Fibroblast of skin of scalp (primary cell): ENCODE measurements around the gene TTYH3.

Experiments used
- DNase-seq: peaks from one replicate; pipeline ENCODE4 v3.0.0-alpha.2; 2013

TTYH3 gene

GRCh38 chr7:2649139-2649838 lies 17.5 kb downstream of the TTYH3 start:
- DNase-seq, result no peak

GRCh38 chr7:2649991-2650390 lies 18.2 kb downstream of the TTYH3 start:
- no peak for DNase-seq

GRCh38 chr7:2650451-2650850 lies 18.7 kb downstream of the TTYH3 start:
- no peak for DNase-seq

- DNase-seq, result no peak
Observed at GRCh38 chr7:2651336-2651735, 19.6 kb downstream of the TTYH3 start.

- DNase-seq, result no peak
Observed at GRCh38 chr7:2651847-2652735, 20.3 kb downstream of the TTYH3 start.

GRCh38 chr7:2652736-2653060 lies 20.9 kb downstream of the TTYH3 start:
- no peak for DNase-seq

GRCh38 chr7:2654059-2654458 lies 22.3 kb downstream of the TTYH3 start:
- DNase-seq, result no peak

- DNase-seq, result no peak
Observed at GRCh38 chr7:2655870-2656614, 24.3 kb downstream of the TTYH3 start.

- no peak for DNase-seq
Observed at GRCh38 chr7:2657208-2657607, 25.4 kb downstream of the TTYH3 start.

GRCh38 chr7:2657920-2658671 lies 26.3 kb downstream of the TTYH3 start:
- no peak for DNase-seq

GRCh38 chr7:2658941-2659340 lies 27.2 kb downstream of the TTYH3 start:
- no peak for DNase-seq

GRCh38 chr7:2659556-2660358 lies 28.0 kb downstream of the TTYH3 start:
- no peak for DNase-seq

- DNase-seq, result peak; percentile 28
Observed at GRCh38 chr7:2660359-2661095, 28.7 kb downstream of the TTYH3 start.

GRCh38 chr7:2661096-2661449 lies 29.3 kb downstream of the TTYH3 start:
- no peak for DNase-seq

GRCh38 chr7:2661602-2662272 lies 30.0 kb downstream of the TTYH3 start:
- DNase-seq, result no peak

- DNase-seq, result no peak
Observed at GRCh38 chr7:2662273-2663120, 30.7 kb downstream of the TTYH3 start.

GRCh38 chr7:2663121-2663886 lies 31.5 kb downstream of the TTYH3 start:
- DNase-seq, result no peak

GRCh38 chr7:2663960-2664359 lies 32.2 kb downstream of the TTYH3 start:
- DNase-seq, result no peak

GRCh38 chr7:2665359-2665791 lies 33.6 kb downstream of the TTYH3 start:
- DNase-seq, result no peak
